Naive thymus-derived CD4-positive, alpha-beta T cell (primary cell): ENCODE measurements around the gene SFMBT2. TPM values are rescaled to one million over a fixed set of nuclear protein-coding genes. Genes with fewer than 3 reads are reported as not detected.

Experiments used
- ATAC-seq: fragments of 150-1000 bp; cut with Tn5 transposase; 2 replicates; pipeline ENCODE4 v1.10.0; 2021; ENCODE audit warnings: mild to moderate bottlenecking, moderate library complexity
- CTCF ChIA-PET: fragments of 350-600 bp; sonication (Branson Sonifier 250); formaldehyde crosslinking; loops from one replicate; lab custom pipeline; 2021; ENCODE audit warnings: antibody characterized with exemption; lab: Charles Lee
- POLR2A ChIA-PET: fragments of 350-600 bp; sonication (Branson Sonifier 250); formaldehyde crosslinking; loops from one replicate; lab custom pipeline; 2021; ENCODE audit warnings: antibody characterized with exemption, inconsistent platforms; lab: Charles Lee
- DNase-seq, 9 donors: peaks; one replicate each; pipeline versions ENCODE4 v3.0.0 to v3.0.0-alpha.2; 2020 to 2022; ENCODE audit warnings: mixed read lengths in 1 of 9
- H3K27ac ChIP-seq: one replicate; pipeline ENCODE4 v1.7.0; 2013; ENCODE audit warnings: mild to moderate bottlenecking, low read depth, low read length, moderate library complexity
- H3K27me3 ChIP-seq, 2 donors: one replicate each; pipeline ENCODE4 v1.7.0; 2013; ENCODE audit warnings: low read length in 2 of 2, mild to moderate bottlenecking in 2 of 2, moderate library complexity in 2 of 2; ENCODE audit not compliant: control insufficient read depth in 2 of 2, insufficient read depth in 2 of 2
- H3K36me3 ChIP-seq, 3 experiments: 1 replicate in 2 of 3; 2 replicates in 1 of 3; pipeline ENCODE4 v1.7.0; 2013; ENCODE audit warnings: low read length in 3 of 3, mild to moderate bottlenecking in 3 of 3, moderate library complexity in 1 of 3; ENCODE audit not compliant: insufficient read depth in 3 of 3, control insufficient read depth in 2 of 3
- H3K4me1 ChIP-seq, 2 donors: one replicate each; pipeline ENCODE4 v1.7.0; 2013; ENCODE audit warnings: low read length in 2 of 2, mild to moderate bottlenecking in 2 of 2, moderate library complexity in 1 of 2; ENCODE audit not compliant: control insufficient read depth in 2 of 2, insufficient read depth in 2 of 2
- H3K4me3 ChIP-seq: 2 replicates; pipeline ENCODE4 v1.7.0; 2013; ENCODE audit warnings: mild to moderate bottlenecking, low read length
- H3K9me3 ChIP-seq, 3 experiments: 1 replicate in 2 of 3; 2 replicates in 1 of 3; pipeline ENCODE4 v1.7.0; 2013; ENCODE audit warnings: low read length in 3 of 3; ENCODE audit not compliant: control insufficient read depth in 2 of 3
- H3K27ac Mint-ChIP-seq, 9 donors: one replicate each; pipeline ENCODE4 v1.8.0; 2020 to 2022; ENCODE audit warnings: mixed read lengths in 9 of 9, mild to moderate bottlenecking in 8 of 9, moderate library complexity in 5 of 9, inconsistent platforms in 2 of 9
- H3K27me3 Mint-ChIP-seq, 5 donors: one replicate each; pipeline ENCODE4 v1.8.0; 2021 to 2022; ENCODE audit warnings: mixed read lengths in 5 of 5, mild to moderate bottlenecking in 1 of 5
- H3K36me3 Mint-ChIP-seq, 5 donors: one replicate each; pipeline ENCODE4 v1.8.0; 2020 to 2022; ENCODE audit warnings: mixed read lengths in 5 of 5, mild to moderate bottlenecking in 3 of 5, inconsistent platforms in 1 of 5
- H3K4me1 Mint-ChIP-seq, 7 donors: one replicate each; pipeline ENCODE4 v1.8.0; 2020 to 2022; ENCODE audit warnings: mixed read lengths in 7 of 7, mild to moderate bottlenecking in 3 of 7, inconsistent platforms in 1 of 7
- H3K4me3 Mint-ChIP-seq, 10 donors: one replicate each; pipeline ENCODE4 v1.8.0; 2020 to 2022; ENCODE audit warnings: mild to moderate bottlenecking in 10 of 10, mixed read lengths in 10 of 10, moderate library complexity in 6 of 10, inconsistent platforms in 2 of 10
- H3K9me3 Mint-ChIP-seq, 11 donors: one replicate each; pipeline ENCODE4 v1.8.0; 2020 to 2022; ENCODE audit warnings: mixed read lengths in 11 of 11, mild to moderate bottlenecking in 4 of 11, inconsistent platforms in 1 of 11, moderate library complexity in 1 of 11
- intact Hi-C, 2 donors: fragments of 100-400 bp; cut with micrococcal nuclease; formaldehyde crosslinking; loops; one replicate each; pipeline ENCODE4 v1.15.1; 2023
- polyA plus RNA-seq, 2 donors: library from polyadenylated mRNA; unstranded; fragments of 300-500 nt; fragmentation: Illumina TruSeq; gene quantifications; one replicate each; pipeline ENCODE4 v1.2.3, GENCODE V29; 2021
- total RNA-seq, 6 experiments: library from RNA in 5 of 6; stranded (reverse) in 5 of 6; gene quantifications; 1 replicate in 5 of 6; 2 replicates in 1 of 6; pipeline ENCODE4 v1.2.3 and lab custom pipeline; 2021 to 2026

Gene SFMBT2
- total and polyA plus RNA-seq, 7 experiments from 2014 or later: 7.4 to 50.9 (median 39.2) TPM

GRCh38 chr10:7123774-7124173 lies 287.1 kb downstream of the SFMBT2 start:
- Histone ChIP-seq H3K9me3 (no peaks in the 10 kb centered on the region), H3K4me3 (no peak overlapping the region), H3K27me3 (no peaks in the 10 kb centered on the region), H3K27ac (no peak overlapping the region), H3K36me3 (no peaks in the 10 kb centered on the region), H3K4me1 (no peaks in the 10 kb centered on the region)
- CTCF ChIA-PET: interaction anchor here (0.7 to 0.8 kb wide), 2 partner anchors 290 to 394 kb away, joined by 3 read pairs; no protein-coding TSS in a partner anchor
- Mint-ChIP-seq H3K27ac (peak overlapping the region in 2 of 9 donors; percentile 49 to 71), H3K27me3 (peaks cover 0 to 47% (median 0%) of the 10 kb centered on the region in 5 donors), H3K4me3 (no peak overlapping the region), H3K36me3 (no peaks in the 10 kb centered on the region), H3K9me3 (peaks cover 0 to 3% (median 0%) of the 10 kb centered on the region in 11 donors), H3K4me1 (peaks cover 5 to 13% (median 8%) of the 10 kb centered on the region in 7 donors)
- DNase-seq (no peak), ATAC-seq (no peak)
- POLR2A ChIA-PET: no interaction called here
- intact Hi-C loops: loop anchor here in 1 of 2 donors (5.0 kb wide), 1 partner anchor 144 kb away; no protein-coding TSS in a partner anchor

- peaks cover 0 to 3% (median 0%) of the 10 kb centered on the region in 11 donors for H3K9me3 Mint-ChIP-seq
- Histone ChIP-seq H3K4me3 (no peak overlapping the region), H3K36me3 (no peaks in the 10 kb centered on the region), H3K4me1 (no peaks in the 10 kb centered on the region), H3K27ac (no peak overlapping the region), H3K9me3 (no peaks in the 10 kb centered on the region), H3K27me3 (no peaks in the 10 kb centered on the region)
- intact Hi-C loops: loop anchor here in 1 of 2 donors (5.0 kb wide), 1 partner anchor 145 kb away; no protein-coding TSS in a partner anchor
- CTCF ChIA-PET: interaction anchor here (1.8 kb wide), 1 partner anchor 289 kb away, joined by 11 read pairs; the partner anchor contains the start of gene SFMBT2
- peaks cover 6 to 13% (median 8%) of the 10 kb centered on the region in 7 donors for H3K4me1 Mint-ChIP-seq
- no peaks in the 10 kb centered on the region for H3K36me3 Mint-ChIP-seq
- peak overlapping the region in 3 of 9 donors; percentile 10 to 94 (median 62) for H3K27ac Mint-ChIP-seq
- POLR2A ChIA-PET: interaction anchor here (0.5 kb wide), 1 partner anchor 937 kb away, joined by 3 read pairs; no protein-coding TSS in a partner anchor
- ATAC-seq: no peak
- H3K27me3 Mint-ChIP-seq: peaks cover 0 to 47% (median 0%) of the 10 kb centered on the region in 5 donors
- no peak overlapping the region for H3K4me3 Mint-ChIP-seq
- DNase-seq: no peak
Observed at GRCh38 chr10:7122561-7122960, 288.3 kb downstream of the SFMBT2 start.

GRCh38 chr10:7121154-7121797 lies 289.6 kb downstream of the SFMBT2 start:
- peak overlapping the region in 1 of 10 donors; percentile 42 for H3K4me3 Mint-ChIP-seq
- H3K27ac Mint-ChIP-seq: peak overlapping the region; percentile 36 to 97 (median 85)
- H3K4me1 ChIP-seq: no peaks in the 10 kb centered on the region

GRCh38 chr10:7119325-7120015 lies 291.4 kb downstream of the SFMBT2 start:
- intact Hi-C loops: loop anchor here in 1 of 2 donors (5.0 kb wide), 1 partner anchor 148 kb away; no protein-coding TSS in a partner anchor
- H3K27me3 Mint-ChIP-seq: peaks cover 0 to 35% (median 0%) of the 10 kb centered on the region in 5 donors
- H3K4me3 Mint-ChIP-seq: no peak overlapping the region
- no peaks in the 10 kb centered on the region for H3K36me3 Mint-ChIP-seq
- no peak overlapping the region for H3K4me3 ChIP-seq
- H3K27ac Mint-ChIP-seq: peak overlapping the region in 6 of 9 donors; percentile 48 to 97 (median 94)
- CTCF ChIA-PET: no interaction called here
- H3K27me3 ChIP-seq: no peaks in the 10 kb centered on the region
- H3K9me3 Mint-ChIP-seq: peaks cover 0 to 3% (median 0%) of the 10 kb centered on the region in 11 donors
- H3K4me1 ChIP-seq: no peaks in the 10 kb centered on the region
- no peaks in the 10 kb centered on the region for H3K9me3 ChIP-seq
- no peaks in the 10 kb centered on the region for H3K36me3 ChIP-seq
- DNase-seq (no peak), ATAC-seq (no peak)
- H3K4me1 Mint-ChIP-seq: peaks cover 6 to 13% (median 8%) of the 10 kb centered on the region in 7 donors
- H3K27ac ChIP-seq: no peak overlapping the region
- POLR2A ChIA-PET: no interaction called here

More at GRCh38 chr10:7121154-7121797, 289.6 kb downstream of the SFMBT2 start:
- peak; percentile 97 for ATAC-seq
- ChIA-PET CTCF (interaction anchor here (0.6 to 2.0 kb wide), 17 partner anchors 10 to 566 kb away, joined by 3 to 22 read pairs (median 4); partner anchors contain the start of gene SFMBT2), POLR2A (interaction anchor here (0.5 to 0.7 kb wide), 2 partner anchors 272 to 294 kb away, joined by 3 to 4 read pairs; no protein-coding TSS in a partner anchor)
- peaks cover 0 to 44% (median 0%) of the 10 kb centered on the region in 5 donors for H3K27me3 Mint-ChIP-seq
- DNase-seq: peak; percentile 54 to 86 (median 79)
- no peak overlapping the region for H3K4me3 ChIP-seq
- peaks cover 0 to 3% (median 0%) of the 10 kb centered on the region in 11 donors for H3K9me3 Mint-ChIP-seq
- no peak overlapping the region for H3K27ac ChIP-seq
- H3K36me3 Mint-ChIP-seq: no peaks in the 10 kb centered on the region
- H3K4me1 Mint-ChIP-seq: peaks cover 6 to 13% (median 8%) of the 10 kb centered on the region in 7 donors
- H3K9me3 ChIP-seq: no peaks in the 10 kb centered on the region
- no peaks in the 10 kb centered on the region for H3K27me3 ChIP-seq
- intact Hi-C loops: loop anchor here (1.0 to 5.0 kb wide), 10 partner anchors 38 to 566 kb away; partner anchors contain the start of gene SFMBT2 (in 1 of the 2)
- H3K36me3 ChIP-seq: no peaks in the 10 kb centered on the region

GRCh38 chr10:7117806-7118674 lies 292.8 kb downstream of the SFMBT2 start:
- H3K27me3 Mint-ChIP-seq: peaks cover 0 to 24% (median 0%) of the 10 kb centered on the region in 5 donors
- no peaks in the 10 kb centered on the region for H3K36me3 Mint-ChIP-seq
- ChIA-PET CTCF (no interaction called here), POLR2A (interaction anchor here (0.8 kb wide), 1 partner anchor 302 kb away, joined by 3 read pairs; no protein-coding TSS in a partner anchor)
- H3K4me1 ChIP-seq: no peaks in the 10 kb centered on the region
- no peaks in the 10 kb centered on the region for H3K9me3 ChIP-seq
- no peaks in the 10 kb centered on the region for H3K27me3 ChIP-seq
- H3K27ac Mint-ChIP-seq: peak overlapping the region in 3 of 9 donors; percentile 22 to 30 (median 27)
- peaks cover 0 to 3% (median 0%) of the 10 kb centered on the region in 11 donors for H3K9me3 Mint-ChIP-seq
- H3K27ac ChIP-seq: no peak overlapping the region
- intact Hi-C loops: no loop called here
- H3K4me1 Mint-ChIP-seq: peaks cover 6 to 13% (median 8%) of the 10 kb centered on the region in 7 donors
- no peak for DNase-seq
- H3K4me3 ChIP-seq: no peak overlapping the region
- no peak overlapping the region for H3K4me3 Mint-ChIP-seq
- H3K36me3 ChIP-seq: no peaks in the 10 kb centered on the region
- ATAC-seq: no peak
